ENCODE data around the gene IDI2. TPM values are rescaled to one million over a fixed set of nuclear protein-coding genes. Genes with fewer than 3 reads are reported as not detected.

IDI2 gene
- total RNA-seq, 4 donors from 2014 or later: not detected

DNA sequence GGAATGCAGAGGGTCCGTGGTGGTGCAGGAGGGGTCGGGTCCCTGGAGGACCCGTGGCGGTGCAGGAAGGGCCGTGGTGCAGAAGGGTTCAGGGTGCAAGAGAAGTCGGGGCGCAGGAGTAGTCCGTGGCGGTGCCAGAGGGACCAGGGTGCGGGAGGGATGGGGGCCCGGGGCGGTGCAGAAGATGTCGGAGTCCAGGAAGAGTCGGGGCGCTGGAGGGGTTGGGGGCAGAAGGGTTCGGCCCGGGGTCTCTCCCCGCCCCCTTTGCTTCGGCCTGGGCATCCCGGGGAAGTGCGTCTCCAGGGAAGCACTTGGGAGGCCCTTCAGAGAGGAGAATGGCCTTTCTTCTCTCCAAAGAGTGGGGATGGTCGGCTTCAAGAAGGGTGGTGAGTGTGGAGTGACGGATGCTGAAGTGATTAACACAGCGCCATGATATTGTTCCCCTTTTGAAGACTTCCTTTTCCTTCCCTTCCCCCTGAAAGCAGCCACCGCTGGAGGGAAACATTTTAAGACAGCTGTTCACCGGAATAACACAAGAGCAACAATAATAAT is 31.5 kb upstream of the IDI2 start:
- H3K36me3 ChIP-seq: no peaks in the 10 kb centered on the region
- intact Hi-C loops (cut with DNase I): no loop called here
- peak overlapping the region; percentile 49 to 81 (median 76) for H3K4me3 ChIP-seq (replicated peaks in 1 of 3)
- no peak for DNase-seq
- no peaks in the 10 kb centered on the region for H3K9me3 ChIP-seq
- peaks cover 16 to 25% of the 10 kb centered on the region in 2 donors for H3K4me1 ChIP-seq
- no peaks in the 10 kb centered on the region for H3K27me3 ChIP-seq
- H3K27ac ChIP-seq: peak overlapping the region in 2 of 3 donors; percentile 93 to 98
- TF ChIP-seq, protein P1, sequence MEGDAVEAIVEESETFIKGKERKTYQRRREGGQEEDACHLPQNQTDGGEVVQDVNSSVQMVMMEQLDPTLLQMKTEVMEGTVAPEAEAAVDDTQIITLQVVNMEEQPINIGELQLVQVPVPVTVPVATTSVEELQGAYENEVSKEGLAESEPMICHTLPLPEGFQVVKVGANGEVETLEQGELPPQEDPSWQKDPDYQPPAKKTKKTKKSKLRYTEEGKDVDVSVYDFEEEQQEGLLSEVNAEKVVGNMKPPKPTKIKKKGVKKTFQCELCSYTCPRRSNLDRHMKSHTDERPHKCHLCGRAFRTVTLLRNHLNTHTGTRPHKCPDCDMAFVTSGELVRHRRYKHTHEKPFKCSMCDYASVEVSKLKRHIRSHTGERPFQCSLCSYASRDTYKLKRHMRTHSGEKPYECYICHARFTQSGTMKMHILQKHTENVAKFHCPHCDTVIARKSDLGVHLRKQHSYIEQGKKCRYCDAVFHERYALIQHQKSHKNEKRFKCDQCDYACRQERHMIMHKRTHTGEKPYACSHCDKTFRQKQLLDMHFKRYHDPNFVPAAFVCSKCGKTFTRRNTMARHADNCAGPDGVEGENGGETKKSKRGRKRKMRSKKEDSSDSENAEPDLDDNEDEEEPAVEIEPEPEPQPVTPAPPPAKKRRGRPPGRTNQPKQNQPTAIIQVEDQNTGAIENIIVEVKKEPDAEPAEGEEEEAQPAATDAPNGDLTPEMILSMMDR (IDR thresholded peaks at IDR 0.05): no peak
- no peak for TF ChIP-seq POLR2A (IDR thresholded peaks at IDR 0.05)
- WGBS, 2 donors: 0 to 1% methylated on average over 22 to 25 of the region's 26 CpGs

DNA sequence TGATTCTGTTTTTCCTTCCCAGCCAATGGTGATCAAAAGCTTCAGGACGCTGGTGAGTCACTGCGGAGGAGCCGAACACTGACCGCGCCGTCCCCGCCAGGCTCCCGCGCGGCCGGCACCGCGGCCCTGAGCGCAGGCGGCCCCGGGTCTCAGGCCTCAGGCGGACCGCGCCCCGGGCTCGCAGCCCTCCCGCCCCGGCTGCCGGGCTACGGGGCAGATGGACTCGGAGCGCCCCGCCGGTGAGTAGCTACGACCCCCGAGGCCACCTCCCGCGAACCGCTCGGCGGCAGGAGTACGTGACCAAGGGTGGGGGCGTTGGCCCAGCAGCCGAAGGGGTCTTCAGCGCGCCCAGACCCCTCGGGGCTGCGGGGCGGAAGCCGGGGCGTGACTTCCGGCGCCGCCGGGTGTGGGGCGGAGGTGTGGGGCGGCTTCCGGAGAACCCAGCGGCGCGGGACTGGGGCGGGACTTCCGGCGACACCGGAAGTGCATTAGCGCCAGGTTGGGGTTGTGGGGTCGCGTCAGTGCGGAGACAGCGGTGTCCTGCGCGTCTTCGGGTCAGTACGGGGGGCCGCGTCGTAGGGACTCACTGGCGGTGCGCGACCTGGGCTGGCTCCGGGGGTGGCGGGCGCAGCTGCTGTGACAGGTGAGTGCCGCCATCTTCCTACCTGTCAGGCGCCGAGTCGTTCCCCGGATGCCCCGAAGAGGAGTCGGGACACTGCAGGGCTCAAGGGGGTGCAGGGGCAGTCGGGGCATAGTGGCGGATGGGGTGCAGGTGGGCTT is 30.9 kb upstream of the IDI2 start, which contains the start of gene WDR37:
Gene WDR37 (plus strand): TSS at position 60 of the 780 bp plus-strand sequence. CDS start 15,771 bp downstream, outside the sequence.
- intact Hi-C loops (cut with DNase I): no loop called here
- no peaks in the 10 kb centered on the region for H3K9me3 ChIP-seq
- 1% methylated on average over 28 to 49 of the region's 87 CpGs for WGBS, 2 donors
- TF ChIP-seq POLR2A (IDR thresholded peaks at IDR 0.05): peak; percentile 6 to 75
- TF ChIP-seq, protein P1 (IDR thresholded peaks at IDR 0.05): no peak
- no peaks in the 10 kb centered on the region for H3K36me3 ChIP-seq
- no peaks in the 10 kb centered on the region for H3K27me3 ChIP-seq
- peaks cover 12 to 20% of the 10 kb centered on the region in 2 donors for H3K4me1 ChIP-seq
- H3K4me3 ChIP-seq (replicated peaks in 1 of 3): peak within 1 kb of the TSS; percentile 49 to 81 (median 76)
- peak within 1 kb of the TSS; percentile 79 to 98 (median 93) for H3K27ac ChIP-seq
- DNase-seq: peak; percentile 85 to 87

DNA sequence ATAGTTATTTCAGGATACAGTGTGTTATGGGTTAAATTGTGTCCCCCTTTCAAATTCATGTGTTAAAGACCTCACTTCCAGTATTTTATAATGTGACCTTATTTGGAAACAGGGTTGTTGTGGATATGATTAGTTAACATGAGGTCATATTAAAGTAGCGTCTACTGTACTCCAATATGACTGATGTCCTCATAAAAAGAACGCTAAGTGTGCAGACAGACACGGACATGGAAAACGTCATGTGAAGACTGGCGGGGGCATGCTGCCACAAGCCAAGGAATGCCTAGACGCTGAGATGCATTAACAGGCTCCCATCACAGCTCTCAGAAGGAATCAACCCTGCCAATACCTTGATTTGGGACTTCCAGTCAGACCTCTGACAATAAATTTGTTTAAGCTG is 29.0 kb upstream of the IDI2 start:
- TF ChIP-seq POLR2A (IDR thresholded peaks at IDR 0.05): no peak
- TF ChIP-seq, protein P1 (IDR thresholded peaks at IDR 0.05): no peak
- DNase-seq: no peak
- H3K9me3 ChIP-seq: no peaks in the 10 kb centered on the region
- peak overlapping the region in 1 of 3 donors; percentile 76 for H3K4me3 ChIP-seq (replicated peaks in 1 of 3)
- H3K36me3 ChIP-seq: no peaks in the 10 kb centered on the region
- intact Hi-C loops (cut with DNase I): no loop called here
- 88 to 96% methylated on average over 6 of the region's 6 CpGs for WGBS, 2 donors
- peaks cover 20 to 27% of the 10 kb centered on the region in 2 donors for H3K4me1 ChIP-seq
- H3K27me3 ChIP-seq: no peaks in the 10 kb centered on the region
- H3K27ac ChIP-seq: no peak overlapping the region

DNA sequence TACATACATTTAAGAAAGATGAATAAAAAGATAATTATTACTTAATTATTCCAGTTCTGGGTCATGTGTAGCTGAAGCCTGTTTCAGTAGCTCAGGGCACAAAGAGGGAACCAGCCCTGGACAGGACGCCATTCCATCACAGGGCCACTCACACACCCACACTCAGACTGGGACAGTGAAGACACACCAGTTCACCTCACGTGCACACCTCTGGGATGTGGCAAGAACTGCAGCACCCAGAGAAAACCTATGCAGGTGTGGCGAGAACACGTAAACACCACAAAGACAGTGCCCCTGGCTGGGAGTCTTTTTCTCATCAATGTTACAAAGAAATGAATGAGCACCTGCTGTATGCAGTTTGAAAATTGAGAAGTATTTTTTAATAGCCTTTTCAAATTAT is 24.9 kb upstream of the IDI2 start:
- WGBS, 2 donors: 80 to 84% methylated on average over 4 of the region's 4 CpGs
- H3K9me3 ChIP-seq: no peaks in the 10 kb centered on the region
- intact Hi-C loops (cut with DNase I): no loop called here
- peaks cover 23 to 24% of the 10 kb centered on the region in 2 donors for H3K4me1 ChIP-seq
- H3K36me3 ChIP-seq: no peaks in the 10 kb centered on the region
- H3K27me3 ChIP-seq: no peaks in the 10 kb centered on the region
- no peak for DNase-seq
- no peak overlapping the region for H3K4me3 ChIP-seq (replicated peaks in 1 of 3)
- no peak for TF ChIP-seq POLR2A (IDR thresholded peaks at IDR 0.05)
- TF ChIP-seq, protein P1 (IDR thresholded peaks at IDR 0.05): no peak
- H3K27ac ChIP-seq: peak overlapping the region in 1 of 3 donors; percentile 94

DNA sequence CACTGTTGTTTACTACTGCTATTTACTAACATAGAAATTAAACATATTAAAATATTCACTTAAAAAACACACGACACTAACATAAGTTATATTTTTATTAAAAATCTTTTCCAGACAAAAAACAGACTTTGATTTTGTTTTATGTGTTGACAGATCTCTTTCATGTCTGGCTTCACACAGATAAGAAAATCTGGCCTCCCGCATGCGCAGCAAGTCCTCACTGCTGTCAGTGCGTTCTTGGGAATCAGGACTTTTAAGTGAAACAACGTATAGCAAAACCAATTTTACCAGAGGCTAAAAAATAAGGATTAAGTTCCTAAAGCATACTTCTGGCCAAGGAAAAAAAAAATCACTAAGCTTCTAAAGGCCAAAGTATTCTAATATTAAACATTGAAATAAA is 24.5 kb upstream of the IDI2 start:
- H3K4me1 ChIP-seq: peaks cover 19 to 20% of the 10 kb centered on the region in 2 donors
- H3K4me3 ChIP-seq (replicated peaks in 1 of 3): peak overlapping the region in 2 of 3 donors; percentile 66 to 70
- WGBS, 2 donors: 59 to 61% methylated on average over 5 of the region's 5 CpGs
- peak overlapping the region; percentile 89 to 97 (median 94) for H3K27ac ChIP-seq
- H3K27me3 ChIP-seq: no peaks in the 10 kb centered on the region
- DNase-seq: no peak
- intact Hi-C loops (cut with DNase I): no loop called here
- no peaks in the 10 kb centered on the region for H3K9me3 ChIP-seq
- no peaks in the 10 kb centered on the region for H3K36me3 ChIP-seq
- TF ChIP-seq, protein P1 (IDR thresholded peaks at IDR 0.05): no peak
- no peak for TF ChIP-seq POLR2A (IDR thresholded peaks at IDR 0.05)

Measured in thyroid gland (tissue), 4 donors.